GM12878 (cell line): ENCODE data around the gene ZNF165. TPM values are rescaled to one million over a fixed set of nuclear protein-coding genes. Genes with fewer than 3 reads are reported as not detected.

ENCODE experiments used
- ATAC-seq: fragments of 200-7000 bp; cut with Tn5 transposase; 3 replicates; pipeline ENCODE4 v1.9.1; 2020; ENCODE audit warnings: mild to moderate bottlenecking, moderate library complexity
- BruUV-seq: library from RNA; stranded (reverse); fragments of 400-500 nt; replicated peaks from 2 replicates; lab custom pipeline; 2021; lab: Mats Ljungman, UMichigan
- CTCF ChIA-PET: fragments of 300-600 bp; sonication (Branson Sonifier 250); formaldehyde crosslinking; extraction: SDS; loops from one replicate; lab custom pipeline; 2021; ENCODE audit warnings: inconsistent platforms; lab: Yijun Ruan, JAX
- POLR2A ChIA-PET: fragments of 350-600 bp; formaldehyde crosslinking; extraction: SDS; loops from one replicate; lab custom pipeline; 2021; ENCODE audit warnings: inconsistent platforms; lab: Charles Lee
- RAD21 ChIA-PET: fragments of 300-600 bp; sonication (Branson Sonifier 250); formaldehyde crosslinking; loops from one replicate; lab custom pipeline; 2023; ENCODE audit warnings: antibody characterized with exemption; ENCODE audit not compliant: unreplicated experiment; lab: Charles Lee
- SMC1A ChIA-PET: fragments of 300-600 bp; sonication (Branson Sonifier 250); formaldehyde crosslinking; loops from one replicate; lab custom pipeline; 2023; ENCODE audit not compliant: unreplicated experiment, uncharacterized antibody; lab: Charles Lee
- DNase-seq: peaks from one replicate; pipeline ENCODE4 v3.0.0-alpha.2; 2011; ENCODE audit warnings: low read depth, low spot score
- FAIRE-seq: peaks from 3 replicates; lab custom pipeline; 2011; peaks lifted over from hg19 to GRCh38; lab: Jason Lieb, UNC
- H2AFZ ChIP-seq: 2 replicates; pipeline ENCODE4 v1.6.0; 2011; ENCODE audit warnings: low read depth, low read length, control low read depth; ENCODE audit not compliant: control insufficient read depth
- H3K27ac ChIP-seq: 2 replicates; pipeline ENCODE4 v1.5.1; 2011; ENCODE audit warnings: control low read depth; ENCODE audit not compliant: control insufficient read depth, insufficient read depth
- H3K27me3 ChIP-seq, 2 experiments: replicated peaks in 1 of 2; 2 replicates each; pipeline versions ENCODE4 v1.6.0 to v1.6.1; 2011; ENCODE audit warnings: low read length in 1 of 2; ENCODE audit not compliant: control insufficient read depth in 2 of 2, insufficient read depth in 2 of 2
- H3K36me3 ChIP-seq, 2 experiments: 2 replicates each; pipeline ENCODE4 v1.5.1; 2011; ENCODE audit warnings: low read length in 1 of 2; ENCODE audit not compliant: control insufficient read depth in 2 of 2, insufficient read depth in 2 of 2
- H3K4me1 ChIP-seq: 2 replicates; pipeline ENCODE4 v1.6.1; 2011; ENCODE audit warnings: mild to moderate bottlenecking, low read length, moderate library complexity, mixed read lengths; ENCODE audit not compliant: control insufficient read depth, insufficient read depth
- H3K4me2 ChIP-seq: 2 replicates; pipeline ENCODE4 v1.6.0; 2011; ENCODE audit warnings: control low read depth; ENCODE audit not compliant: control insufficient read depth, insufficient read depth
- H3K4me3 ChIP-seq: fragments of 200-600 bp; sonication (generic); 2 replicates; pipeline ENCODE4 v1.5.1; 2016
- H3K79me2 ChIP-seq: 2 replicates; pipeline ENCODE4 v1.6.0; 2011; ENCODE audit warnings: low read length; ENCODE audit not compliant: control insufficient read depth, insufficient read depth
- H3K9ac ChIP-seq: 2 replicates; pipeline ENCODE4 v1.8.0; 2011; ENCODE audit warnings: low read length, control low read depth, mixed read lengths; ENCODE audit not compliant: control insufficient read depth, insufficient read depth
- H3K9me3 ChIP-seq: replicated peaks from 3 replicates; pipeline ENCODE4 v1.5.1; 2011; ENCODE audit warnings: mild to moderate bottlenecking, low read length; ENCODE audit not compliant: control insufficient read depth, insufficient read depth
- H4K20me1 ChIP-seq: 2 replicates; pipeline ENCODE4 v1.6.0; 2011; ENCODE audit not compliant: control insufficient read depth, insufficient read depth
- BMI1 ChIP-seq: fragments of 450-650 bp; IDR thresholded peaks from 2 replicates; pipeline ENCODE4 v1.6.1; 2016; ENCODE audit warnings: mild to moderate bottlenecking, moderate library complexity, borderline replicate concordance
- CHD4 ChIP-seq: fragments of 200-600 bp; sonication (generic); IDR thresholded peaks from 2 replicates; pipeline ENCODE4 v1.6.1; 2016; ENCODE audit warnings: mild to moderate bottlenecking
- CREM ChIP-seq: IDR thresholded peaks from 2 replicates; pipeline ENCODE4 v1.6.1; 2014; ENCODE audit warnings: antibody characterized with exemption, low read depth
- GATAD2B ChIP-seq: fragments of 450-650 bp; conservative IDR thresholded peaks from 2 replicates; pipeline ENCODE4 v1.6.1; 2017; ENCODE audit warnings: low read depth, mild to moderate bottlenecking, moderate library complexity
- HDAC2 ChIP-seq: fragments of 200-600 bp; sonication (generic); IDR thresholded peaks from 2 replicates; pipeline ENCODE4 v1.6.1; 2017
- HSF1 ChIP-seq: fragments of 150-350 bp; IDR thresholded peaks from 2 replicates; pipeline ENCODE4 v1.6.1; 2014; ENCODE audit warnings: mild to moderate bottlenecking, low read depth, low read length
- JUNB ChIP-seq: IDR thresholded peaks from 2 replicates; pipeline ENCODE4 v1.6.1; 2016; ENCODE audit warnings: antibody characterized with exemption, mild to moderate bottlenecking
- JUND ChIP-seq: IDR thresholded peaks from 2 replicates; pipeline ENCODE4 v1.6.1; 2012; ENCODE audit warnings: low read depth, mild to moderate bottlenecking, low read length, improper control_type of control experiment, moderate library complexity
- KDM1A ChIP-seq: fragments of 200-600 bp; sonication (generic); IDR thresholded peaks from 2 replicates; pipeline ENCODE4 v1.6.1; 2016; ENCODE audit warnings: borderline replicate concordance
- MEF2B ChIP-seq: fragments of 450-650 bp; IDR thresholded peaks from 2 replicates; pipeline ENCODE4 v1.6.1; 2018; ENCODE audit warnings: mild to moderate bottlenecking, moderate library complexity; ENCODE audit not compliant: partially characterized antibody, poor library complexity, severe bottlenecking
- PAX8 ChIP-seq: fragments of 450-650 bp; IDR thresholded peaks from 2 replicates; pipeline ENCODE4 v1.6.1; 2017; ENCODE audit warnings: mild to moderate bottlenecking, moderate library complexity
- PBX3 ChIP-seq: IDR thresholded peaks from 2 replicates; pipeline ENCODE4 v1.6.1; 2011; ENCODE audit warnings: mild to moderate bottlenecking, low read depth, low read length, moderate library complexity; ENCODE audit not compliant: insufficient replicate concordance
- PML ChIP-seq: IDR thresholded peaks from 2 replicates; pipeline ENCODE4 v1.6.1; 2012; ENCODE audit warnings: low read length, inconsistent platforms
- RAD51 ChIP-seq: fragments of 450-650 bp; IDR thresholded peaks from 2 replicates; pipeline ENCODE4 v1.6.1; 2016; ENCODE audit warnings: moderate library complexity, mild to moderate bottlenecking, inconsistent platforms
- RB1 ChIP-seq: fragments of 450-650 bp; formaldehyde crosslinking; IDR thresholded peaks from 2 replicates; pipeline ENCODE4 v1.6.1; 2017; ENCODE audit warnings: mild to moderate bottlenecking, borderline replicate concordance
- TCF7 ChIP-seq: IDR thresholded peaks from 2 replicates; pipeline ENCODE4 v1.6.1; 2014; ENCODE audit warnings: antibody characterized with exemption, borderline replicate concordance
- WGBS: methylation state at CpG from one replicate; pipeline ENCODE4 v1.1.6; 2016; ENCODE audit warnings: low lambda C conversion rate; ENCODE audit not compliant: insufficient replicate concordance, insufficient coverage; ENCODE audit errors: missing lambda C conversion rate; 5-methylcytosine and 5-hydroxymethylcytosine counted together
- in situ Hi-C: fragments of 300-500 bp; cut with MboI; formaldehyde crosslinking; loops from 9 replicates; pipeline ENCODE4 v1.14.3; 2018; ENCODE audit warnings: mixed read lengths
- intact Hi-C: fragments of 100-400 bp; cut with micrococcal nuclease; formaldehyde crosslinking; loops from one replicate; pipeline ENCODE4 v1.14.2; 2022; ENCODE audit not compliant: unreplicated experiment
- polyA plus RNA-seq, 11 experiments: library from polyadenylated mRNA; depleted of rRNA in 4 of 11; unstranded in 6 of 11; stranded (reverse) in 5 of 11; fragments of >200 nt; fragmentation: Nextera tagmentation in 4 of 11; fragmentation: Illumina TruSeq in 1 of 11; extraction: Ambion mirVana in 4 of 11; extraction: Trizol in 1 of 11; gene quantifications; 1 replicate in 1 of 11; 2 replicates in 10 of 11; pipeline versions ENCODE4 v1.2.1 to v1.2.3, GENCODE V29; 2011 to 2016; ENCODE audit warnings: inconsistent platforms in 2 of 11, missing spikeins in 2 of 11, low read depth in 1 of 11
- total RNA-seq, 4 experiments: library from RNA; depleted of rRNA in 3 of 4; stranded (reverse); fragments of >200 nt in 3 of 4; fragmentation: Illumina TruSeq in 1 of 4; extraction: Trizol in 1 of 4; gene quantifications; 2 replicates each; pipeline versions ENCODE4 v1.2.1 to v1.2.3, GENCODE V29; 2013 to 2021
- TF ChIP-seq, protein P1 (sequence below): fragments of 450-650 bp; IDR thresholded peaks from 2 replicates; pipeline ENCODE4 v1.6.1; 2017; ENCODE audit warnings: low read depth, mild to moderate bottlenecking, moderate library complexity

The ZNF165 gene
- total and polyA plus RNA-seq, 10 of the 15 experiments (the other 5 are each of a cell fraction or from before 2014, with no cell fraction given): 1.1 to 5.0 (median 2.9) TPM

DNA sequence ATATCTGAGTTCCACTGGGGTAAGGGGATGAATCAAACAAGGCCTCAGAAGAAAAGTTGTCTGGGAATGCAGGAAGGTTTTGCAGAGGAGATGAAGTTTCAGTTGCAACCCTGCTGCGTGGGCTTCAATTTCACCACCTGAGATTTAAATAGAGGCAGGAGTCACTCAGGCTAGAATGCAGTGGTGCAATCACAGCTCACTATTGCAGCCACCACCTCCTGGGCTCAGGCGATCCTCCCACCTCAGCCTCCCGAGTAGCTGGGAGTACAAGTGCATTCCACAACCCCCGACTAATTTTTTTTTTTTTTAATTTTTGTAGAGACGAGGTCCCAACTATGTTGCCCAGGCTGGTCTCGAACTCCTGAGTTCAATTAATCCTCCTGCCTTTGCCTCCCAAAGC, 1.5 kb upstream of the ZNF165 start:
- 64% methylated on average over 6 of the region's 6 CpGs for WGBS
- no peak for ATAC-seq
- no peaks in the 10 kb centered on the region for H4K20me1 ChIP-seq
- no TSS peak for BruUV-seq
- RAD21 ChIA-PET: no interaction called here
- no peak for TF ChIP-seq JUNB
- TF ChIP-seq JUND: no peak
- TF ChIP-seq PBX3: no peak
- no peak for TF ChIP-seq HSF1
- TF ChIP-seq CHD4: no peak
- no peak for TF ChIP-seq GATAD2B
- TF ChIP-seq KDM1A: no peak
- TF ChIP-seq BMI1: no peak
- TF ChIP-seq RB1: no peak
- TF ChIP-seq RAD51: no peak
- TF ChIP-seq CREM: no peak
- TF ChIP-seq TCF7: no peak
- TF ChIP-seq PML: no peak
- TF ChIP-seq MEF2B: no peak
- no peak for TF ChIP-seq HDAC2
- TF ChIP-seq, protein P1, sequence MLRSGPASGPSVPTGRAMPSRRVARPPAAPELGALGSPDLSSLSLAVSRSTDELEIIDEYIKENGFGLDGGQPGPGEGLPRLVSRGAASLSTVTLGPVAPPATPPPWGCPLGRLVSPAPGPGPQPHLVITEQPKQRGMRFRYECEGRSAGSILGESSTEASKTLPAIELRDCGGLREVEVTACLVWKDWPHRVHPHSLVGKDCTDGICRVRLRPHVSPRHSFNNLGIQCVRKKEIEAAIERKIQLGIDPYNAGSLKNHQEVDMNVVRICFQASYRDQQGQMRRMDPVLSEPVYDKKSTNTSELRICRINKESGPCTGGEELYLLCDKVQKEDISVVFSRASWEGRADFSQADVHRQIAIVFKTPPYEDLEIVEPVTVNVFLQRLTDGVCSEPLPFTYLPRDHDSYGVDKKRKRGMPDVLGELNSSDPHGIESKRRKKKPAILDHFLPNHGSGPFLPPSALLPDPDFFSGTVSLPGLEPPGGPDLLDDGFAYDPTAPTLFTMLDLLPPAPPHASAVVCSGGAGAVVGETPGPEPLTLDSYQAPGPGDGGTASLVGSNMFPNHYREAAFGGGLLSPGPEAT: no peak
- TF ChIP-seq PAX8: no peak
- H2AFZ ChIP-seq: no peak overlapping the region
- H3K27ac ChIP-seq: no peak overlapping the region
- in situ Hi-C loops (loop anchor here (25.0 kb wide), 1 partner anchor 1417 kb away; the partner anchor contains the start of gene ZNF322), intact Hi-C loops (no loop called here)
- H3K79me2 ChIP-seq: peaks cover 2% of the 10 kb centered on the region
- FAIRE-seq: no peak
- DNase-seq: no peak
- H3K9me3 ChIP-seq: no peaks in the 10 kb centered on the region; the same call in 2 of the 3 replicates
- peaks cover 6% of the 10 kb centered on the region for H3K4me1 ChIP-seq
- no peak overlapping the region for H3K9ac ChIP-seq
- no peak overlapping the region for H3K4me2 ChIP-seq
- POLR2A ChIA-PET: interaction anchor here (0.7 kb wide), 1 partner anchor 10 kb away, joined by 3 read pairs; no protein-coding TSS in a partner anchor
- no peaks in the 10 kb centered on the region for H3K36me3 ChIP-seq
- CTCF ChIA-PET: no interaction called here
- no peak overlapping the region for H3K4me3 ChIP-seq
- SMC1A ChIA-PET: interaction anchor here (0.6 kb wide), 1 partner anchor 43 kb away, joined by 3 read pairs; no protein-coding TSS in a partner anchor
- no peaks in the 10 kb centered on the region for H3K27me3 ChIP-seq
